ENCODE results near the gene PRR3.
A peak's percentile ranks its signal among the peaks of the same experiment; 100 is the strongest.

PRR3 gene

GRCh38 chr6:30510419-30511168 lies 46.5 kb upstream of the PRR3 start:
- Histone ChIP-seq H4K20me1 (ENCODE audit: control insufficient read depth, insufficient read depth, low read depth, low read length) (no peaks in the 10 kb centered on the region), H3K27ac (ENCODE audit: low read depth, low read length) (no peak overlapping the region), H3K9me2 (replicated peaks; ENCODE audit: control insufficient read depth, low read length) (no peaks in the 10 kb centered on the region), H3K4me3 (ENCODE audit: low read length) (no peak overlapping the region), H3K9me3 (ENCODE audit: control insufficient read depth, insufficient read depth, low read length) (no peaks in the 10 kb centered on the region), H3K36me3 (ENCODE audit: control insufficient read depth, low read length) (no peaks in the 10 kb centered on the region), H3F3A (ENCODE audit: control insufficient read depth, insufficient read depth) (peaks cover 22% of the 10 kb centered on the region), H3K4me2 (ENCODE audit: low read length) (peak overlapping the region; percentile 13; the same call in 1 of the 2 replicates), H3K79me2 (ENCODE audit: control insufficient read depth, low read length) (no peaks in the 10 kb centered on the region), H3K4me1 (ENCODE audit: control insufficient read depth, low read length) (peaks cover 69% of the 10 kb centered on the region), H3K27me3 (ENCODE audit: control insufficient read depth, low read length) (peaks cover 37% of the 10 kb centered on the region)
- TF ChIP-seq EZH2phosphoT487 (IDR thresholded peaks at IDR 0.05; ENCODE audit: borderline replicate concordance, low read length): no peak
- TF ChIP-seq, protein P1, sequence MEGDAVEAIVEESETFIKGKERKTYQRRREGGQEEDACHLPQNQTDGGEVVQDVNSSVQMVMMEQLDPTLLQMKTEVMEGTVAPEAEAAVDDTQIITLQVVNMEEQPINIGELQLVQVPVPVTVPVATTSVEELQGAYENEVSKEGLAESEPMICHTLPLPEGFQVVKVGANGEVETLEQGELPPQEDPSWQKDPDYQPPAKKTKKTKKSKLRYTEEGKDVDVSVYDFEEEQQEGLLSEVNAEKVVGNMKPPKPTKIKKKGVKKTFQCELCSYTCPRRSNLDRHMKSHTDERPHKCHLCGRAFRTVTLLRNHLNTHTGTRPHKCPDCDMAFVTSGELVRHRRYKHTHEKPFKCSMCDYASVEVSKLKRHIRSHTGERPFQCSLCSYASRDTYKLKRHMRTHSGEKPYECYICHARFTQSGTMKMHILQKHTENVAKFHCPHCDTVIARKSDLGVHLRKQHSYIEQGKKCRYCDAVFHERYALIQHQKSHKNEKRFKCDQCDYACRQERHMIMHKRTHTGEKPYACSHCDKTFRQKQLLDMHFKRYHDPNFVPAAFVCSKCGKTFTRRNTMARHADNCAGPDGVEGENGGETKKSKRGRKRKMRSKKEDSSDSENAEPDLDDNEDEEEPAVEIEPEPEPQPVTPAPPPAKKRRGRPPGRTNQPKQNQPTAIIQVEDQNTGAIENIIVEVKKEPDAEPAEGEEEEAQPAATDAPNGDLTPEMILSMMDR (IDR thresholded peaks at IDR 0.05; ENCODE audit: low read depth, low read length, poor library complexity, severe bottlenecking): no peak

- TF ChIP-seq, protein P1 (IDR thresholded peaks at IDR 0.05; ENCODE audit: low read depth, low read length, poor library complexity, severe bottlenecking): no peak
- TF ChIP-seq EZH2phosphoT487 (IDR thresholded peaks at IDR 0.05; ENCODE audit: borderline replicate concordance, low read length): no peak
- H3K9me2 ChIP-seq (replicated peaks; ENCODE audit: control insufficient read depth, low read length): no peaks in the 10 kb centered on the region
- H3K4me2 ChIP-seq (ENCODE audit: low read length): peak overlapping the region; percentile 13; the same call in 1 of the 2 replicates
- H3K27me3 ChIP-seq (ENCODE audit: control insufficient read depth, low read length): peaks cover 32% of the 10 kb centered on the region
- no peaks in the 10 kb centered on the region for H4K20me1 ChIP-seq (ENCODE audit: control insufficient read depth, insufficient read depth, low read depth, low read length)
- no peak overlapping the region for H3K4me3 ChIP-seq (ENCODE audit: low read length)
- H3K27ac ChIP-seq (ENCODE audit: low read depth, low read length): no peak overlapping the region
- H3K79me2 ChIP-seq (ENCODE audit: control insufficient read depth, low read length): no peaks in the 10 kb centered on the region
- no peaks in the 10 kb centered on the region for H3K9me3 ChIP-seq (ENCODE audit: control insufficient read depth, insufficient read depth, low read length)
- peaks cover 73% of the 10 kb centered on the region for H3K4me1 ChIP-seq (ENCODE audit: control insufficient read depth, low read length)
- no peaks in the 10 kb centered on the region for H3K36me3 ChIP-seq (ENCODE audit: control insufficient read depth, low read length)
- peaks cover 23% of the 10 kb centered on the region for H3F3A ChIP-seq (ENCODE audit: control insufficient read depth, insufficient read depth)
Observed at GRCh38 chr6:30511169-30511546, 45.9 kb upstream of the PRR3 start.

DNA sequence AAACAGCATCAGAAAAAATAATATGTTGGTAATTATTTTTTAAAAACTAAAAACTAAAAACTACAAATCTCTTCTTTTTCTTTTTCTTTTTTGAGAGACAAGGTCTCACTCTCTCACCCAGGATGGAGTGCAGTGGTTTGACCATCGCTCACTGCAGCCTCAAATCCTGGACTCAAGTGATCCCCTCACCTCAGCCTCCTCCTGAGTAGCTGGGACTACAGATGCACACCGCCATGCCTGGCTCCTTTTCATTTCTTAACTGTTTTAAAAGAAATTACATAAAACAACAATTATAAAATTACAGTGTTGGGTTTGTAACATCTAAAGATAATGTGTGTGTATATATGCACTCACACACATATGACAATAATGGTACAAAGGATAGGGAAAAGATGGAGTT lies 43.6 kb upstream of the PRR3 start:
- TF ChIP-seq EZH2phosphoT487 (IDR thresholded peaks at IDR 0.05; ENCODE audit: borderline replicate concordance, low read length): no peak
- TF ChIP-seq, protein P1 (IDR thresholded peaks at IDR 0.05; ENCODE audit: low read depth, low read length, poor library complexity, severe bottlenecking): no peak
- Histone ChIP-seq H3K9me2 (replicated peaks; ENCODE audit: control insufficient read depth, low read length) (no peaks in the 10 kb centered on the region), H3K9me3 (ENCODE audit: control insufficient read depth, insufficient read depth, low read length) (peaks cover 6% of the 10 kb centered on the region), H3K27me3 (ENCODE audit: control insufficient read depth, low read length) (peaks cover 19% of the 10 kb centered on the region), H3K79me2 (ENCODE audit: control insufficient read depth, low read length) (no peaks in the 10 kb centered on the region), H3K4me2 (ENCODE audit: low read length) (no peak overlapping the region), H3F3A (ENCODE audit: control insufficient read depth, insufficient read depth) (peaks cover 25% of the 10 kb centered on the region), H3K36me3 (ENCODE audit: control insufficient read depth, low read length) (no peaks in the 10 kb centered on the region), H3K4me3 (ENCODE audit: low read length) (no peak overlapping the region), H3K27ac (ENCODE audit: low read depth, low read length) (no peak overlapping the region), H4K20me1 (ENCODE audit: control insufficient read depth, insufficient read depth, low read depth, low read length) (no peaks in the 10 kb centered on the region), H3K4me1 (ENCODE audit: control insufficient read depth, low read length) (peaks cover 62% of the 10 kb centered on the region)
